GM19351 (cell line): ENCODE data around the gene SPRY4.
"Not testable (repeated sequence)": the region's sequence is repeated elsewhere in the genome, so short reads cannot be mapped to it uniquely, and the experiment has no call there.

Experiments
- ATAC-seq: cut with Tn5 transposase; IDR thresholded peaks from one replicate; pipeline ENCODE4 v1.9.1; 2021; ENCODE audit warnings: mild to moderate bottlenecking, moderate library complexity; ENCODE audit not compliant: unreplicated experiment

SPRY4 gene

GRCh38 chr5:142264084-142264483 lies 60.7 kb downstream of the SPRY4 start:
- ATAC-seq: not testable (repeated sequence)

GRCh38 chr5:142263346-142263745 lies 61.5 kb downstream of the SPRY4 start:
- no peak for ATAC-seq

DNA sequence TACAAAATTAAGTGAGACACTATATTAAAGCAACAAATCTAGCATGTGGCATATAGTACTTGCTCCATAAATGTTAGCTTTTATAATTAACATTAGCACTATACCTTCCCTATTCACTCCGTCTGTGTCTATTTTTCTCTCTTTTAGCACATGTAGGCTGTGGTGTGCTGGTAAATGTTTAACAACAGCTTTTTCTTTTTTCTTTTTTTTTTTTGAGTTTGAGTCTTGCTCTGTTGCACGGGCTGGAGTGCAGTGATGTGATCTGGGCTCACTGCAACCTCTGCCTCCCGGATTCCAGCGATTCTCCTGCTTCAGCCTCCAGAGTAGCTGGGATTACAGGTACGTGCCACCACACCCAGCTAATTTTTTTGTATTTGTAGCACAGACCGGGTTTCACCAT lies 62.1 kb downstream of the SPRY4 start:
- no peak for ATAC-seq
